HG03025 (cell line): ENCODE results near the gene SPAG6.

Source experiments
- ATAC-seq: cut with Tn5 transposase; IDR thresholded peaks from one replicate; pipeline ENCODE4 v1.9.1; 2021; ENCODE audit warnings: mild to moderate bottlenecking, moderate library complexity; ENCODE audit not compliant: unreplicated experiment, low FRiP score

Gene SPAG6

GRCh38 chr10:22454634-22455033, 109.3 kb downstream of the SPAG6 start:
- no peak for ATAC-seq

GRCh38 chr10:22455068-22455857, 110.0 kb downstream of the SPAG6 start:
- ATAC-seq: no peak

GRCh38 chr10:22456486-22456885, 111.2 kb downstream of the SPAG6 start:
- ATAC-seq: no peak

- no peak for ATAC-seq
These were observed 113.2 kb downstream of the SPAG6 start for GRCh38 chr10:22458272-22459038.

- no peak for ATAC-seq
These were observed 114.2 kb downstream of the SPAG6 start for GRCh38 chr10:22459496-22459895.

GRCh38 chr10:22460101-22460500, 114.8 kb downstream of the SPAG6 start:
- ATAC-seq: no peak

- no peak for ATAC-seq
These were observed 115.5 kb downstream of the SPAG6 start for GRCh38 chr10:22460531-22461403.

- ATAC-seq: no peak
These were observed 116.6 kb downstream of the SPAG6 start for GRCh38 chr10:22461891-22462290.

GRCh38 chr10:22463255-22463654, 118.0 kb downstream of the SPAG6 start:
- ATAC-seq: no peak

- ATAC-seq: no peak
These were observed 119.8 kb downstream of the SPAG6 start for GRCh38 chr10:22464966-22465629.

GRCh38 chr10:22466763-22467334, 121.6 kb downstream of the SPAG6 start:
- no peak for ATAC-seq
